ENCODE measurements around the gene SMIM21.

SMIM21 gene

GRCh38 chr18:75421656-75422055, 5.8 kb downstream of the SMIM21 start:
- no peak for DNase-seq

- no peak for DNase-seq
These were observed 9.1 kb downstream of the SMIM21 start for GRCh38 chr18:75418293-75419005.

GRCh38 chr18:75410611-75411010, 16.9 kb downstream of the SMIM21 start:
- no peak for DNase-seq

- no peak for DNase-seq
These were observed 17.7 kb downstream of the SMIM21 start for GRCh38 chr18:75409806-75410205.

GRCh38 chr18:75408554-75409506, 18.7 kb downstream of the SMIM21 start:
- peak; percentile 8 for DNase-seq

GRCh38 chr18:75407468-75408437, 19.8 kb downstream of the SMIM21 start:
- DNase-seq: no peak

- no peak for DNase-seq
These were observed 20.7 kb downstream of the SMIM21 start for GRCh38 chr18:75406491-75407445.

GRCh38 chr18:75405351-75405750, 22.2 kb downstream of the SMIM21 start:
- DNase-seq: no peak

- no peak for DNase-seq
These were observed 27.1 kb downstream of the SMIM21 start for GRCh38 chr18:75400366-75400765.

- DNase-seq: no peak
These were observed 32.4 kb downstream of the SMIM21 start for GRCh38 chr18:75395137-75395536.

- no peak for DNase-seq
These were observed 33.8 kb downstream of the SMIM21 start for GRCh38 chr18:75393721-75394120.

GRCh38 chr18:75392226-75392578, 35.3 kb downstream of the SMIM21 start:
- DNase-seq: no peak

- no peak for DNase-seq
These were observed 36.0 kb downstream of the SMIM21 start for GRCh38 chr18:75391279-75392225.

- DNase-seq: no peak
These were observed 36.6 kb downstream of the SMIM21 start for GRCh38 chr18:75390854-75391253.

- DNase-seq: no peak
These were observed 43.4 kb downstream of the SMIM21 start for GRCh38 chr18:75384144-75384543.

- DNase-seq: no peak
These were observed 48.9 kb downstream of the SMIM21 start for GRCh38 chr18:75378376-75379315.

GRCh38 chr18:75377926-75378325, 49.6 kb downstream of the SMIM21 start:
- no peak for DNase-seq

- DNase-seq: no peak
These were observed 50.2 kb downstream of the SMIM21 start for GRCh38 chr18:75377258-75377657.

GRCh38 chr18:75376004-75376403, 51.5 kb downstream of the SMIM21 start:
- DNase-seq: no peak

All from SHP77 treated with DMSO at 0.1 percent for 48 hours (cell line).